ENCODE results near the gene NOP56. TPM values are rescaled to one million over a fixed set of nuclear protein-coding genes. Genes with fewer than 3 reads are reported as not detected.

Gene NOP56
- polyA plus RNA-seq, 1 donor (not counting 4 experiments of a cell fraction or from before 2014, with no cell fraction given): 242 TPM

DNA sequence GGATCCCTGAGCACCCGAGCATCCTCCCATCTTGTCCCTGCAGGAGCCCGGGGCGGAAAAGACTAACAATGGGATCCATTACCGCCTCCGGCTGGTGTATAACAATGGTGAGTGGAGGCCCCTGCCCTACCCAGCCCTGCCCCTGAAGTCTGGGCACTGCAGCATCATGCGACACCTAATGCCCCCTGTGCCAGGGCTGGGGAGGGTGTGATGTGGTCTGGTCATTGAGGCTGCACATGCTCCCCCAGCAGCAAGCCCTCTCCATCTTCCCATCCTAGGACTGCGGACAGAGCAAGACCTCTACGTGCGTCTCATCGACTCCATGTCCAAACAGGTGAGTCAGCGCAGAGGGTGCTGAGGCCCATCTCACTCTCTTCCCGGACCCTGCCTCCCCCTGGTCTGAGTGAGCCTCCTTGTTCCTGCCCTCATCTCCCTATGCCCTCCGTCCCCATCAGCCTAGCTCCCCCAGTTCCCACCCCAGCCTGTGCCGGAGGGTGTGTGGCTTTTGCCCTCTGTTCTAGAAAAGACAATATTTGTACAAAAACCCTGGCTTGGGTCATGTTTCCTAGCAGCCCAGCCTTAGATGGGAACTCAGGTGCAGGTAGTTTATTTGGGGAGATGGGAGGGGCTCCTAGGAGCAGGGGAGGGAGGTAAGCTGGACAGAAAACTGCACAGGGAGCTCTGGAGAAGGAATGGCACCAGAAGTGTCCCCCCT, 53.7 kb downstream of the NOP56 start:
- no peak overlapping the region for H3K4me2 ChIP-seq (ENCODE audit: control insufficient read depth, extremely low read depth, insufficient read depth, low read depth, low read length)
- dilution Hi-C loops (cut with MboI; ENCODE audit: extremely low pct_ligation_motif_present, low sequenced_read_pairs): no loop called here
- no peaks in the 10 kb centered on the region for H3K9me3 ChIP-seq (ENCODE audit: control insufficient read depth, low read depth, low read length)
- no peak overlapping the region for H3K27ac ChIP-seq (ENCODE audit: control insufficient read depth, insufficient read depth, low read length)
- H3K27me3 ChIP-seq (ENCODE audit: control insufficient read depth, extremely low read depth, insufficient read depth, low read length): peaks cover 10% of the 10 kb centered on the region
- H3K9me1 ChIP-seq (ENCODE audit: control insufficient read depth, extremely low read depth, insufficient read depth, low read length): no peaks in the 10 kb centered on the region
- no peak overlapping the region for H3K9ac ChIP-seq (ENCODE audit: control insufficient read depth, extremely low read depth, insufficient read depth, low read length)
- no peak for DNase-seq (ENCODE audit: low read depth, low spot score)
- no peak overlapping the region for H3K4me3 ChIP-seq (ENCODE audit: control insufficient read depth in 2 of 3, extremely low read depth in 1 of 3, insufficient read depth in 2 of 3, low read depth in 1 of 3, low read length in 3 of 3)
- H3K36me3 ChIP-seq (ENCODE audit: control insufficient read depth in 2 of 2, extremely low read depth in 1 of 2, insufficient read depth in 2 of 2, low read length in 2 of 2): no peaks in the 10 kb centered on the region
- no peaks in the 10 kb centered on the region for H3K4me1 ChIP-seq (ENCODE audit: control insufficient read depth, extremely low read depth, insufficient read depth, low read length)
- H3K79me2 ChIP-seq (ENCODE audit: control insufficient read depth, insufficient read depth, low read length): no peaks in the 10 kb centered on the region
- TF ChIP-seq, protein P1, sequence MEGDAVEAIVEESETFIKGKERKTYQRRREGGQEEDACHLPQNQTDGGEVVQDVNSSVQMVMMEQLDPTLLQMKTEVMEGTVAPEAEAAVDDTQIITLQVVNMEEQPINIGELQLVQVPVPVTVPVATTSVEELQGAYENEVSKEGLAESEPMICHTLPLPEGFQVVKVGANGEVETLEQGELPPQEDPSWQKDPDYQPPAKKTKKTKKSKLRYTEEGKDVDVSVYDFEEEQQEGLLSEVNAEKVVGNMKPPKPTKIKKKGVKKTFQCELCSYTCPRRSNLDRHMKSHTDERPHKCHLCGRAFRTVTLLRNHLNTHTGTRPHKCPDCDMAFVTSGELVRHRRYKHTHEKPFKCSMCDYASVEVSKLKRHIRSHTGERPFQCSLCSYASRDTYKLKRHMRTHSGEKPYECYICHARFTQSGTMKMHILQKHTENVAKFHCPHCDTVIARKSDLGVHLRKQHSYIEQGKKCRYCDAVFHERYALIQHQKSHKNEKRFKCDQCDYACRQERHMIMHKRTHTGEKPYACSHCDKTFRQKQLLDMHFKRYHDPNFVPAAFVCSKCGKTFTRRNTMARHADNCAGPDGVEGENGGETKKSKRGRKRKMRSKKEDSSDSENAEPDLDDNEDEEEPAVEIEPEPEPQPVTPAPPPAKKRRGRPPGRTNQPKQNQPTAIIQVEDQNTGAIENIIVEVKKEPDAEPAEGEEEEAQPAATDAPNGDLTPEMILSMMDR (optimal IDR thresholded peaks at IDR 0.05 in 1 of 3, IDR thresholded peaks at IDR 0.05 in 1 of 3, conservative IDR thresholded peaks at IDR 0.05 in 1 of 3; ENCODE audit: extremely low read depth in 1 of 3, insufficient read depth in 2 of 3, low read length in 3 of 3): no peak
- TF ChIP-seq EZH2 (IDR thresholded peaks at IDR 0.05; ENCODE audit: low read length): no peak
- H4K20me1 ChIP-seq (ENCODE audit: control insufficient read depth, extremely low read depth, insufficient read depth, low read length): peaks cover 2% of the 10 kb centered on the region
- no peak for FAIRE-seq
- no peak overlapping the region for H2AFZ ChIP-seq (ENCODE audit: control insufficient read depth, low read length)

DNA sequence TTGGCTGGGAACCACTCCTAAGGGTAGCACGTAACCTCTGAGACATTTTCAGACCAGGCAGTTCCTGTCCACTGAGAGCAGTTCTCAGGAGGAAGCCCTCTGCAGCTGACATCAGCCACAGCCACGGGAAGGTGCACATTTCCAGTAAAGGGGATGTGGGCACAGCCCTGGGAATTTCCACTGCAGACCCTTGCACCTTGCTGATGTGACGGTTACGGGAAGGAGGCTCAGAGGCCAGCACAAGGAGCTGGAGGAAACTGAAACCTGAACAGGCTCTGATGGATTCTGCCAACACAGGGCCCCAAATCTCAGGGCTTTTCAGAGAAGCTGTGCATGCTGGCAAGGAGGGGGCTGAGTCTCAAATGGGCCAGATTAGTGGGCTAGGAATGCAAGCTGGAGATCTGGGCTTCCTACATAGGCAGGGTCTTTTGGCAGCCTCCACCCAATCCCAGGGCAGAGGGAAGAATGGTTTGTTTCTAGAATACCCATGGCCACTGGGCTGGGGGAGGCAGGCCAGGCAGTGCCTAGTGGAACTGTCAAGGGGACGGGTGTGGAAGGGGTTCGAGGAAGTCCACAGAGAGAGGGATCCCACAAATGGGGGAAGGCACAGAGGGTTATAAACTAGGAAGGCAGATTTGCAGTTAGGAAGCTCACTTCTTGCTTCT, 54.4 kb downstream of the NOP56 start:
- DNase-seq (ENCODE audit: low read depth, low spot score): no peak
- no peaks in the 10 kb centered on the region for H3K36me3 ChIP-seq (ENCODE audit: control insufficient read depth in 2 of 2, extremely low read depth in 1 of 2, insufficient read depth in 2 of 2, low read length in 2 of 2)
- H3K9me3 ChIP-seq (ENCODE audit: control insufficient read depth, low read depth, low read length): no peaks in the 10 kb centered on the region
- H3K27me3 ChIP-seq (ENCODE audit: control insufficient read depth, extremely low read depth, insufficient read depth, low read length): peaks cover 10% of the 10 kb centered on the region
- H2AFZ ChIP-seq (ENCODE audit: control insufficient read depth, low read length): no peak overlapping the region
- no peak overlapping the region for H3K4me3 ChIP-seq (ENCODE audit: control insufficient read depth in 2 of 3, extremely low read depth in 1 of 3, insufficient read depth in 2 of 3, low read depth in 1 of 3, low read length in 3 of 3)
- H3K9me1 ChIP-seq (ENCODE audit: control insufficient read depth, extremely low read depth, insufficient read depth, low read length): no peaks in the 10 kb centered on the region
- H3K4me1 ChIP-seq (ENCODE audit: control insufficient read depth, extremely low read depth, insufficient read depth, low read length): no peaks in the 10 kb centered on the region
- no peaks in the 10 kb centered on the region for H3K79me2 ChIP-seq (ENCODE audit: control insufficient read depth, insufficient read depth, low read length)
- dilution Hi-C loops (cut with MboI; ENCODE audit: extremely low pct_ligation_motif_present, low sequenced_read_pairs): no loop called here
- H4K20me1 ChIP-seq (ENCODE audit: control insufficient read depth, extremely low read depth, insufficient read depth, low read length): peaks cover 2% of the 10 kb centered on the region
- TF ChIP-seq, protein P1 (optimal IDR thresholded peaks at IDR 0.05 in 1 of 3, IDR thresholded peaks at IDR 0.05 in 1 of 3, conservative IDR thresholded peaks at IDR 0.05 in 1 of 3; ENCODE audit: extremely low read depth in 1 of 3, insufficient read depth in 2 of 3, low read length in 3 of 3): no peak
- TF ChIP-seq EZH2 (IDR thresholded peaks at IDR 0.05; ENCODE audit: low read length): no peak
- no peak overlapping the region for H3K27ac ChIP-seq (ENCODE audit: control insufficient read depth, insufficient read depth, low read length)
- no peak for FAIRE-seq
- no peak overlapping the region for H3K9ac ChIP-seq (ENCODE audit: control insufficient read depth, extremely low read depth, insufficient read depth, low read length)
- no peak overlapping the region for H3K4me2 ChIP-seq (ENCODE audit: control insufficient read depth, extremely low read depth, insufficient read depth, low read depth, low read length)
